Skeletal muscle tissue (tissue), 4 donors: ENCODE measurements around the gene KDM5A. TPM values are rescaled to one million over a fixed set of nuclear protein-coding genes. Genes with fewer than 3 reads are reported as not detected.

Source experiments
- H3K27ac ChIP-seq: one replicate; pipeline ENCODE4 v1.7.0; 2013; ENCODE audit warnings: mild to moderate bottlenecking, low read depth, low read length, inconsistent platforms
- H3K27me3 ChIP-seq, 3 donors: one replicate each; pipeline ENCODE4 v1.7.0; 2013; ENCODE audit warnings: low read length in 3 of 3; ENCODE audit not compliant: control insufficient read depth in 3 of 3, insufficient read depth in 3 of 3
- H3K36me3 ChIP-seq, 3 donors: one replicate each; pipeline ENCODE4 v1.7.0; 2013; ENCODE audit warnings: low read length in 3 of 3; ENCODE audit not compliant: control insufficient read depth in 3 of 3, insufficient read depth in 3 of 3
- H3K4me1 ChIP-seq, 3 donors: one replicate each; pipeline ENCODE4 v1.7.0; 2013; ENCODE audit warnings: low read length in 3 of 3, mild to moderate bottlenecking in 3 of 3; ENCODE audit not compliant: control insufficient read depth in 3 of 3, insufficient read depth in 3 of 3
- H3K4me3 ChIP-seq, 3 donors: one replicate each; pipeline ENCODE4 v1.7.0; 2013; ENCODE audit warnings: low read length in 3 of 3
- H3K9ac ChIP-seq, 3 donors: one replicate each; pipeline ENCODE4 v1.7.0; 2013; ENCODE audit warnings: low read length in 3 of 3, mild to moderate bottlenecking in 3 of 3, moderate library complexity in 2 of 3, low read depth in 1 of 3
- H3K9me3 ChIP-seq, 3 donors: one replicate each; pipeline ENCODE4 v1.7.0; 2013; ENCODE audit warnings: low read length in 3 of 3; ENCODE audit not compliant: control insufficient read depth in 3 of 3
- total RNA-seq: library from RNA; depleted of rRNA; stranded (reverse); fragments of >200 nt; gene quantifications from one replicate; pipeline ENCODE4 v1.2.3, GENCODE V29; 2014
- donor health status: Osteomylitis.

Gene KDM5A
- total RNA-seq, 1 donor from 2014 or later = 36.0 TPM

GRCh38 chr12:253116-253831, 135.8 kb downstream of the KDM5A start:
- no peaks in the 10 kb centered on the region for H3K9me3 ChIP-seq
- no peak overlapping the region for H3K4me3 ChIP-seq
- peaks cover 10 to 14% (median 12%) of the 10 kb centered on the region in 3 donors for H3K27me3 ChIP-seq
- H3K36me3 ChIP-seq = no peaks in the 10 kb centered on the region
- H3K4me1 ChIP-seq = no peaks in the 10 kb centered on the region
- H3K27ac ChIP-seq = no peak overlapping the region
- H3K9ac ChIP-seq = no peak overlapping the region

DNA sequence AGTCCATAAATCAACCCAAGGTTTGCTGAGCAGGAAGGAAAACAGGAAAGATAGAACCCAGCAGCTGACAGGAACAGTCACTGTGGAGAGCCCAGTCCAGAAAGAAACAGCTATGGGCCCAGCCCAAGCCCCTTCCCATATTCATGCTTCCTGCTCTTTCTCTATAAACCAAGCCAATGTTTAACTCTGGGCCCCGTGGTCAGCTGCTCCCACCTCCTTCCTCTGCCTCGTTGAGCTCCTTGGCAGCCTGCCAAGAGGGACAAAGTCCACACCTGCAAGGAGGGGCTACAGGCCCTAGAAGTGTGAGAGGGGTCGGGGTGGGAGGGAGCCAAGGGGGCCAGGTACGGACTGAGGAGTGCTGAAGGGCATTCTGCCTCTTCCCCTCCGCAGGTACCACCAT, 136.5 kb downstream of the KDM5A start:
- Histone ChIP-seq H3K27ac (no peak overlapping the region), H3K9me3 (no peaks in the 10 kb centered on the region), H3K4me1 (no peaks in the 10 kb centered on the region), H3K9ac (no peak overlapping the region), H3K27me3 (peaks cover 7 to 10% (median 8%) of the 10 kb centered on the region in 3 donors), H3K4me3 (no peak overlapping the region), H3K36me3 (no peaks in the 10 kb centered on the region)

DNA sequence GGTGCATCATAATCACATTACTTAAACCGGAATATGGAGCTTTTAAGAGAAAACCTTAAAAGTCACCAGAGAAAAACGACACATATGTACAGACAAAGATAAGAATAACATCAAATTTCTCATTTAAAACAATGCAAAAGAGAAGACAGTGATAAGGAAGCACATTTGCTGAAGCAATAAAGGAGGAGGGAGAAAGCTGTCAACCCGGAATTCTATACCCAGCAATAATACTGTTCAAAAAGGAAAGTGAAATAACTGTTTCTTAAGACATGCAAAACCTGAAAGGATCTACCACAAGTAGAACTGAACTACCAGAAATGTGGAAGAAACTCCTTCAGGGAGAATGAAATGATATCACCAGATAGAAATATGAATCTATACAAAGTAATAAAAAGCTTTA, 141.8 kb downstream of the KDM5A start:
- peaks cover 0 to 5% (median 0%) of the 10 kb centered on the region in 3 donors for H3K27me3 ChIP-seq
- no peaks in the 10 kb centered on the region for H3K36me3 ChIP-seq
- no peak overlapping the region for H3K9ac ChIP-seq
- H3K27ac ChIP-seq = no peak overlapping the region
- peaks cover 0 to 4% (median 0%) of the 10 kb centered on the region in 3 donors for H3K9me3 ChIP-seq
- H3K4me1 ChIP-seq = no peaks in the 10 kb centered on the region
- H3K4me3 ChIP-seq = no peak overlapping the region

- Histone ChIP-seq H3K27ac (no peak overlapping the region), H3K4me3 (no peak overlapping the region), H3K36me3 (no peaks in the 10 kb centered on the region), H3K9ac (no peak overlapping the region), H3K4me1 (no peaks in the 10 kb centered on the region), H3K27me3 (peaks cover 0 to 5% (median 3%) of the 10 kb centered on the region in 3 donors), H3K9me3 (peaks cover 0 to 4% (median 0%) of the 10 kb centered on the region in 3 donors)
Observed at GRCh38 chr12:243381-243780, 145.7 kb downstream of the KDM5A start.

GRCh38 chr12:242496-242895, 146.6 kb downstream of the KDM5A start:
- no peak overlapping the region for H3K9ac ChIP-seq
- no peak overlapping the region for H3K27ac ChIP-seq
- H3K27me3 ChIP-seq = peaks cover 0 to 5% (median 3%) of the 10 kb centered on the region in 3 donors
- no peak overlapping the region for H3K4me3 ChIP-seq
- no peaks in the 10 kb centered on the region for H3K36me3 ChIP-seq
- H3K4me1 ChIP-seq = no peaks in the 10 kb centered on the region
- peaks cover 0 to 4% (median 0%) of the 10 kb centered on the region in 3 donors for H3K9me3 ChIP-seq

DNA sequence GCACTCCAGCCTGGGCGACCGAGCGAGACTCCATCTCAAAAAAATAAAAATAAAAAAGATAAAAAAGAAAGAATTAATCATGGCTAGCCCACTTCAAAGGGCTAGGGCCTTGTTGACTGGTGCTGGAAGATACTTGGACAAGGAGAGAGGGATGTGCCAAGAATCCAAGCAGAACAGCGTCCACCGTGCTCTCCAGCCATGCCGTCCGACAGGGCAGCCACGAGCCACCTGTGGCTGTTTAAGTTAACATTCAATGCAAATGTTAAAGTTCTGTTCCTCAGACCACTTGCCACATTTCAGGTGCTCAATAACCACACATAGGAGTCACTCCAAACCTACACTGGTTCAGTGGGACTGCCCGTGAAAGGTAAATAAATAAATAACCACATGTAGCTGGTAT, 147.9 kb downstream of the KDM5A start:
- Histone ChIP-seq H3K4me3 (no peak overlapping the region), H3K4me1 (no peaks in the 10 kb centered on the region), H3K9me3 (no peaks in the 10 kb centered on the region)

DNA sequence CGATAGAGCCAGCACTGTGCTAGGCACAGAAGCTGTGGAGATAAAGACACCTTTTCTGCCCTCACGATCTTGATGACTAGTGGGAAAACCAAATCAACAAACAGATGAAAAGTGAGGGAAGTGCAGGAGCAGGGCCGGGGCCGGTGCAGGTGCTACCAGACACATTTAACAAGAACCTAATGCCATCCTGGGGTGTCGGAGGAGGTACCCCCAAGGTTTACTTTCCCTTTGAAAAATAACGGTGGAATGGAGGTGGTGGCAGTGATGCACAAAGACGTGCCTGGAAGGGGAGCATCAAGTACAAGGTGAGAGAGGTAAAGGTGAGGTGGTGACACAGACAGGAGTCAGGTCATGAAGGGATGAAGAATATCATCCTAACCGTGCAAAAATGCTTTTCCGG, 148.6 kb downstream of the KDM5A start:
- Histone ChIP-seq H3K9ac (no peak overlapping the region), H3K27ac (no peak overlapping the region), H3K9me3 (no peaks in the 10 kb centered on the region), H3K27me3 (peaks cover 0 to 6% (median 5%) of the 10 kb centered on the region in 3 donors), H3K36me3 (no peaks in the 10 kb centered on the region), H3K4me3 (no peak overlapping the region), H3K4me1 (no peaks in the 10 kb centered on the region)

More for the DNA sequence above, 147.9 kb downstream of the KDM5A start:
- Histone ChIP-seq H3K36me3 (no peaks in the 10 kb centered on the region), H3K27me3 (peaks cover 0 to 6% (median 5%) of the 10 kb centered on the region in 3 donors), H3K9ac (no peak overlapping the region), H3K27ac (no peak overlapping the region)

DNA sequence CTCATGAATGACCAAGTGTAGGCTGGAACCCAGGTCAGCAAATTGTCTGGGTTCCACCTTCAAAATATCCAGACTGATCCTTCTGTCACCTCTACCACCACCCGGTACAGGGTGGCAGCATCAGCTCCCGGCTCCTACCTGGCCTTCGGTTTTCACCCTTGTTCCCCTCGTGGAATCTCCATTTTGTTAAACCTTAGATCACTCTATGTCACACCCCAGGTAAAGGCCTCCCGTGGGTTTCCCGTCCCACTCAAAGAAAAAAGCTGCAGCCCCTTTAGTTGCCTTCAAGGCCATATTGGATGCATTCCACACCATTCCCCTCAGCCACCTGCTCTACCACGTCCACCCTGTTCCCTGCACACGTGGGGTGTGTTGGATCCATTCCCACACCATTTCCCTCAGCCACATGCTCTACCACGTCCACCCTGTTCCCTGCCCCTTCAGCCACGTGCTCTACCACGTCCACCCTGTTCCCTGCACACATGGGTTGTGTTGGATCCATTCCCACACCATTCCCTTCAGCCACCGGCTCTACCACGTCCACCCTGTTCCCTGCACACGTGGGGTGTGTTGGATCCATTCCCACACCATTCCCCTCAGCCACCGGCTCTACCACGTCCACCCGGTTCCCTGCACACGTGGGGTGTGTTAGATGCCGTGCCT, 150.3 kb downstream of the KDM5A start:
- H3K27me3 ChIP-seq = peaks cover 0 to 6% (median 5%) of the 10 kb centered on the region in 3 donors
- H3K9ac ChIP-seq = no peak overlapping the region
- no peak overlapping the region for H3K4me3 ChIP-seq
- H3K27ac ChIP-seq = no peak overlapping the region
- H3K9me3 ChIP-seq = peaks cover 0 to 2% (median 0%) of the 10 kb centered on the region in 3 donors
- peaks cover under 1 to 3% (median 2%) of the 10 kb centered on the region in 3 donors for H3K4me1 ChIP-seq
- H3K36me3 ChIP-seq = no peaks in the 10 kb centered on the region

DNA sequence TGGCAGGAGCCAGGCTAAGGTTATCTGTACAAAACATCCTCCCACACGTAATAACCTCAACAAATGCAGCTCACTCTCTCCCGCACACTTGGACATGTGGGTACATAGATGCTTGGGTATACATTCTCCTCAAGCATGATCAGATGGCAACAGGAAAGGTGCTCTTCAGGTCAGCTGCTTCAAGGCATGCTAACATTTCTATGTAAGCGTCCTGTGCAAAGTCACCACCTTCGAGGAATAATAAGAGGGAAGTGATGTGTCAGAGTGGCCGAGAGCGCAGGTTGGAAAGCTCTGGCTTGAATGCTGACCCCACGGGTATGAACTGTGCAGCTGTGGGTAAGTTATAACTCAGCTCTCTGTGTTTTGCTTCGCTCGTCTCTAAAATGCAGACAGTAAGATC, 151.0 kb downstream of the KDM5A start:
- H3K36me3 ChIP-seq = no peaks in the 10 kb centered on the region
- H3K4me3 ChIP-seq = no peak overlapping the region
- peaks cover 8 to 11% (median 9%) of the 10 kb centered on the region in 3 donors for H3K4me1 ChIP-seq
- H3K27me3 ChIP-seq = peaks cover 0 to 6% (median 0%) of the 10 kb centered on the region in 3 donors
- H3K9me3 ChIP-seq = peaks cover 0 to 2% (median 0%) of the 10 kb centered on the region in 3 donors
- no peak overlapping the region for H3K27ac ChIP-seq
- no peak overlapping the region for H3K9ac ChIP-seq
